ENCODE results near the gene CRACR2B. TPM values are rescaled to one million over a fixed set of nuclear protein-coding genes. Genes with fewer than 3 reads are reported as not detected.

Gene CRACR2B
- total and polyA plus RNA-seq, 2 of the 8 experiments (the other 6 are each of a cell fraction or from before 2014, with no cell fraction given), result 18.2 to 26.4 TPM

DNA sequence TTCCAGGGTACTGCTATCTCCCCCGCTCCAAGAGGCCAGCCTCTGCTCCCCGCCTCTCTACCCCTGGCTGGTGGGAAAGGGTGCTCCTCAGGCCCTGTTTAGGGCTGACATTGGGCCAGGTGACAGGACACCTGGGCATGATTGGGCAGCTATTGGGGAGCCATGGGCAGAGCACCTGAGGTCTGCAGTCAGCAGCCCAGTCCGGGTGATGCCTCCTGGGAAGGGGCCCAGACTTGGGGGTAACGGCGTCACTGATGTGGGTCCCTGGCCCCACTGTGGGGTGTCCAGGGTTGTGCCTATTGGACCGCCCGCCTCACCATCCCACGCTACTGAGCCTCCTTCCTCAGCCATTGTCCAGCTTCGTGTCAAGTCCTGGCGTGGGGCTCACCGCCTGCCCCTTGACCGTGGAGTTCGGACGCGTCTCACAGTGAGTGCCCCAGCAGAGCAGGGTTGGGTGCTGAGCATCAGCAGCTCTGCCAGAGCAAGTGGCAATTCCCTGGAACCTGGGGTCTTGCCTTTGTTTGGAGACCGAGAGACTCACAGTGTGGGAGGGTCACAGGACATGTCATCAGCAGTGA is 47.7 kb upstream of the CRACR2B start:
- H3K9me3 ChIP-seq (ENCODE audit: insufficient read depth in 2 of 2, low read depth in 1 of 2, low read length in 1 of 2), result no peaks in the 10 kb centered on the region
- WGBS, 2 experiments (ENCODE audit: extremely low coverage in 1 of 2, insufficient coverage in 1 of 2, insufficient read length in 1 of 2, insufficient replicate concordance in 2 of 2, low coverage in 1 of 2, low lambda C conversion rate in 2 of 2, missing lambda C conversion rate in 1 of 2), result 94% methylated on average over 14 of the region's 16 CpGs; no CpG with 5 or more reads in 1 of the 2 experiments
- peaks cover 13% of the 10 kb centered on the region; the same call in 1 of the 2 replicates for H3K23me2 ChIP-seq (ENCODE audit: low read depth, low read length)
- ChIA-PET CTCF (ENCODE audit: partially characterized antibody) (interaction anchor here (1.9 kb wide), 1 partner anchor 56 kb away, joined by 6 read pairs; no protein-coding TSS in a partner anchor), POLR2A (ENCODE audit: partially characterized antibody) (interaction anchor here (1.6 to 35.3 kb wide), 4 partner anchors 11 to 39 kb away, joined by 4 to 636 read pairs (median 38); partner anchors contain the start of genes CEND1, PIDD1, PNPLA2 and RPLP2)
- 0 out of 2 replicates have a peak, but pooled peaks cover 3% of the 10 kb centered on the region for H3K79me1 ChIP-seq (ENCODE audit: low read depth, low read length)
- no peak overlapping the region for H4K8ac ChIP-seq (ENCODE audit: extremely low read depth, insufficient read depth, low read length)
- no peak overlapping the region for H3K4me3 ChIP-seq (ENCODE audit: extremely low read depth in 1 of 4, insufficient read depth in 2 of 4, low read depth in 3 of 4, low read length in 4 of 4)
- no peak overlapping the region for H2BK5ac ChIP-seq (ENCODE audit: low read depth, low read length)
- no peak overlapping the region for H4K5ac ChIP-seq (ENCODE audit: insufficient read length, low read depth, low read length)
- H2AFZ ChIP-seq (ENCODE audit: low read length), result no peak overlapping the region
- no peak overlapping the region for H3K9ac ChIP-seq (replicated peaks in 1 of 4; ENCODE audit: extremely low read depth in 1 of 4, low read depth in 3 of 4, low read length in 3 of 4)
- no peak overlapping the region for H2BK120ac ChIP-seq (replicated peaks; ENCODE audit: low read depth, low read length)
- TF ChIP-seq BACH1 (IDR thresholded peaks at IDR 0.05; ENCODE audit: low read length) (no peak), ASH2L (IDR thresholded peaks at IDR 0.05; ENCODE audit: low read length) (no peak), CREB1 (IDR thresholded peaks at IDR 0.05) (no peak)
- no peak overlapping the region for H3K4me2 ChIP-seq (ENCODE audit: insufficient read depth in 1 of 2, low read depth in 2 of 2, low read length in 2 of 2)
- H3K36me3 ChIP-seq (ENCODE audit: control insufficient read depth in 2 of 4, insufficient read depth in 4 of 4, low read length in 3 of 4), result peaks cover 0 to 3% (median 0%) of the 10 kb centered on the region in 4 experiments; a peak in 2 of 8 replicates
- H3K14ac ChIP-seq (ENCODE audit: insufficient read length), result no peak overlapping the region
- H3K18ac ChIP-seq (ENCODE audit: extremely low read depth, low read length), result no peak overlapping the region
- no peak overlapping the region for H3K56ac ChIP-seq (replicated peaks; ENCODE audit: insufficient read length, low read depth, low read length)
- H3K27me3 ChIP-seq (replicated peaks in 1 of 4; ENCODE audit: control insufficient read depth in 3 of 4, extremely low read depth in 1 of 4, insufficient read depth in 3 of 4, low read length in 3 of 4), result no peaks in the 10 kb centered on the region; a peak in 1 of 7 replicates
- H3K4ac ChIP-seq (replicated peaks; ENCODE audit: insufficient read length, low read depth, low read length), result no peak overlapping the region
- H3K27ac ChIP-seq (ENCODE audit: low read depth, low read length), result no peak overlapping the region
- H3K79me2 ChIP-seq (ENCODE audit: control insufficient read depth in 1 of 2, insufficient read depth in 2 of 2, low read length in 2 of 2), result peaks cover 6 to 18% of the 10 kb centered on the region in 2 experiments; a peak in 3 of 4 replicates
- no peak overlapping the region for H2BK20ac ChIP-seq (ENCODE audit: low read length)
- H4K20me1 ChIP-seq (replicated peaks in 1 of 2; ENCODE audit: control insufficient read depth in 1 of 2, insufficient read depth in 2 of 2, low read length in 2 of 2), result peaks cover 7 to 20% of the 10 kb centered on the region in 2 experiments
- peaks cover 3 to 28% (median 18%) of the 10 kb centered on the region in 4 experiments for H3K4me1 ChIP-seq (replicated peaks in 1 of 4; ENCODE audit: control insufficient read depth in 3 of 4, insufficient read depth in 4 of 4, low read length in 3 of 4)
- H2AK5ac ChIP-seq (ENCODE audit: low read depth, low read length), result no peak overlapping the region
- no peak overlapping the region for H2BK15ac ChIP-seq (ENCODE audit: low read length)
- no peak overlapping the region for H2BK12ac ChIP-seq (ENCODE audit: low read depth, low read length)
- FAIRE-seq, result no peak
- H4K91ac ChIP-seq (replicated peaks; ENCODE audit: insufficient read length, low read length), result no peak overlapping the region
- H3K23ac ChIP-seq (ENCODE audit: insufficient read length), result no peak overlapping the region
- no peak for DNase-seq (ENCODE audit: low read depth in 1 of 2, low spot score in 2 of 2)

Measured in H1 (cell line).